ENCODE results near the gene SMC2. TPM values are rescaled to one million over a fixed set of nuclear protein-coding genes. Genes with fewer than 3 reads are reported as not detected.

SMC2 gene
- total RNA-seq, 2 experiments from 2014 or later: 64.4 to 66.4 TPM

GRCh38 chr9:104110509-104110908, 16.4 kb downstream of the SMC2 start:
- intact Hi-C loops (cut with micrococcal nuclease): loop anchor here (10.0 kb wide), 1 partner anchor 644 kb away; no protein-coding TSS in a partner anchor
- Mint-ChIP-seq H3K4me1 (ENCODE audit: low read depth) (no peaks in the 10 kb centered on the region), H3K36me3 (ENCODE audit: low read depth) (peaks cover 47% of the 10 kb centered on the region), H3K9me3 (no peaks in the 10 kb centered on the region), H3K27ac (no peak overlapping the region), H3K27me3 (no peaks in the 10 kb centered on the region), H3K4me3 (no peak overlapping the region)
- POLR2A ChIA-PET: no interaction called here
- no peak for ATAC-seq
- DNase-seq: no peak
- no peak for TF ChIP-seq CTCF (IDR thresholded peaks at IDR 0.05)
- CTCF ChIA-PET: no interaction called here

GRCh38 chr9:104118916-104119315, 24.8 kb downstream of the SMC2 start:
- Mint-ChIP-seq H3K27me3 (no peaks in the 10 kb centered on the region), H3K9me3 (no peaks in the 10 kb centered on the region), H3K4me3 (no peak overlapping the region), H3K27ac (no peak overlapping the region), H3K4me1 (ENCODE audit: low read depth) (no peaks in the 10 kb centered on the region), H3K36me3 (ENCODE audit: low read depth) (peaks cover 46% of the 10 kb centered on the region)
- POLR2A ChIA-PET: no interaction called here
- DNase-seq (no peak), ATAC-seq (no peak)
- no peak for TF ChIP-seq CTCF (IDR thresholded peaks at IDR 0.05)
- CTCF ChIA-PET: no interaction called here
- intact Hi-C loops (cut with micrococcal nuclease): loop anchor here (10.0 kb wide), 1 partner anchor 636 kb away; no protein-coding TSS in a partner anchor

- H3K4me3 Mint-ChIP-seq: no peak overlapping the region
- no peaks in the 10 kb centered on the region for H3K4me1 Mint-ChIP-seq (ENCODE audit: low read depth)
- POLR2A ChIA-PET: interaction anchor here (0.7 to 1.7 kb wide), 2 partner anchors 9 to 16 kb away, joined by 4 to 5 read pairs; no protein-coding TSS in a partner anchor
- TF ChIP-seq CTCF (IDR thresholded peaks at IDR 0.05): no peak
- H3K9me3 Mint-ChIP-seq: no peaks in the 10 kb centered on the region
- H3K27me3 Mint-ChIP-seq: no peaks in the 10 kb centered on the region
- DNase-seq (no peak), ATAC-seq (no peak)
- intact Hi-C loops (cut with micrococcal nuclease): no loop called here
- CTCF ChIA-PET: interaction anchor here (1.5 kb wide), 1 partner anchor 10 kb away, joined by 4 read pairs; no protein-coding TSS in a partner anchor
- H3K27ac Mint-ChIP-seq: no peak overlapping the region
- peaks cover 53% of the 10 kb centered on the region for H3K36me3 Mint-ChIP-seq (ENCODE audit: low read depth)
Observed at GRCh38 chr9:104121022-104121421, 26.9 kb downstream of the SMC2 start.

GRCh38 chr9:104138243-104138868, 44.2 kb downstream of the SMC2 start:
- H3K9me3 Mint-ChIP-seq: no peaks in the 10 kb centered on the region
- no peak for DNase-seq
- H3K27ac Mint-ChIP-seq: no peak overlapping the region
- H3K4me1 Mint-ChIP-seq (ENCODE audit: low read depth): no peaks in the 10 kb centered on the region
- intact Hi-C loops (cut with micrococcal nuclease): no loop called here
- H3K4me3 Mint-ChIP-seq: no peak overlapping the region
- TF ChIP-seq CTCF (IDR thresholded peaks at IDR 0.05): no peak
- no peaks in the 10 kb centered on the region for H3K27me3 Mint-ChIP-seq
- peaks cover 56% of the 10 kb centered on the region for H3K36me3 Mint-ChIP-seq (ENCODE audit: low read depth)
- ChIA-PET POLR2A (no interaction called here), CTCF (no interaction called here)
- ATAC-seq: no peak

- intact Hi-C loops (cut with micrococcal nuclease): no loop called here
- H3K9me3 Mint-ChIP-seq: no peaks in the 10 kb centered on the region
- no peak overlapping the region for H3K27ac Mint-ChIP-seq
- no peak for TF ChIP-seq CTCF (IDR thresholded peaks at IDR 0.05)
- ChIA-PET CTCF (no interaction called here), POLR2A (no interaction called here)
- H3K4me1 Mint-ChIP-seq (ENCODE audit: low read depth): no peaks in the 10 kb centered on the region
- H3K27me3 Mint-ChIP-seq: no peaks in the 10 kb centered on the region
- no peak for ATAC-seq
- H3K36me3 Mint-ChIP-seq (ENCODE audit: low read depth): peaks cover 23% of the 10 kb centered on the region
- no peak overlapping the region for H3K4me3 Mint-ChIP-seq
- no peak for DNase-seq
Observed at GRCh38 chr9:104142799-104143549, 48.9 kb downstream of the SMC2 start.

All from activated CD8-positive, alpha-beta T cell treated with anti-CD3 and anti-CD28 coated beads for 36 hours (primary cell).